ENCODE results near the gene TBC1D14. TPM values are rescaled to one million over a fixed set of nuclear protein-coding genes. Genes with fewer than 3 reads are reported as not detected.

Gene TBC1D14
- polyA plus RNA-seq, 3 donors = 36.3 to 44.7 (median 39.3) TPM

GRCh38 chr4:7023486-7023885, 113.9 kb downstream of the TBC1D14 start:
- Mint-ChIP-seq H3K27ac (peak overlapping the region in 1 of 7 donors; percentile 70), H3K27me3 (ENCODE audit: low read depth in 3 of 3) (peaks cover 0 to 1% (median 0%) of the 10 kb centered on the region in 3 donors), H3K4me1 (no peaks in the 10 kb centered on the region), H3K4me3 (no peak overlapping the region), H3K9me3 (no peaks in the 10 kb centered on the region), H3K36me3 (peaks cover 83 to 91% of the 10 kb centered on the region in 2 donors)
- 98% methylated on average over 11 of the region's 16 CpGs for WGBS (ENCODE audit: insufficient coverage)
- TF ChIP-seq, protein P1, sequence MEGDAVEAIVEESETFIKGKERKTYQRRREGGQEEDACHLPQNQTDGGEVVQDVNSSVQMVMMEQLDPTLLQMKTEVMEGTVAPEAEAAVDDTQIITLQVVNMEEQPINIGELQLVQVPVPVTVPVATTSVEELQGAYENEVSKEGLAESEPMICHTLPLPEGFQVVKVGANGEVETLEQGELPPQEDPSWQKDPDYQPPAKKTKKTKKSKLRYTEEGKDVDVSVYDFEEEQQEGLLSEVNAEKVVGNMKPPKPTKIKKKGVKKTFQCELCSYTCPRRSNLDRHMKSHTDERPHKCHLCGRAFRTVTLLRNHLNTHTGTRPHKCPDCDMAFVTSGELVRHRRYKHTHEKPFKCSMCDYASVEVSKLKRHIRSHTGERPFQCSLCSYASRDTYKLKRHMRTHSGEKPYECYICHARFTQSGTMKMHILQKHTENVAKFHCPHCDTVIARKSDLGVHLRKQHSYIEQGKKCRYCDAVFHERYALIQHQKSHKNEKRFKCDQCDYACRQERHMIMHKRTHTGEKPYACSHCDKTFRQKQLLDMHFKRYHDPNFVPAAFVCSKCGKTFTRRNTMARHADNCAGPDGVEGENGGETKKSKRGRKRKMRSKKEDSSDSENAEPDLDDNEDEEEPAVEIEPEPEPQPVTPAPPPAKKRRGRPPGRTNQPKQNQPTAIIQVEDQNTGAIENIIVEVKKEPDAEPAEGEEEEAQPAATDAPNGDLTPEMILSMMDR (IDR thresholded peaks at IDR 0.05) = no peak
- intact Hi-C loops (cut with micrococcal nuclease) = no loop called here
- H3K4me3 ChIP-seq (replicated peaks in 1 of 3; ENCODE audit: low read depth in 2 of 3, low read length in 3 of 3) = no peak overlapping the region
- H3K9me3 ChIP-seq (replicated peaks in 1 of 2; ENCODE audit: control insufficient read depth in 1 of 2, insufficient read depth in 1 of 2, low read length in 2 of 2) = no peaks in the 10 kb centered on the region
- H2AFZ ChIP-seq (ENCODE audit: insufficient read depth, low read depth, low read length, poor library complexity, severe bottlenecking) = no peak overlapping the region
- peaks cover 77% of the 10 kb centered on the region for H4K20me1 ChIP-seq (ENCODE audit: insufficient read depth, low read length)
- peaks cover 74 to 96% of the 10 kb centered on the region in 2 donors for H3K36me3 ChIP-seq (replicated peaks in 1 of 2; ENCODE audit: control insufficient read depth in 1 of 2, insufficient read depth in 2 of 2, low read length in 2 of 2)
- no peak overlapping the region for H3K9ac ChIP-seq (ENCODE audit: insufficient read depth, low read length, poor library complexity, severe bottlenecking)
- peak overlapping the region in 1 of 2 donors; percentile 2 for H3K27ac ChIP-seq (ENCODE audit: low read depth in 1 of 2, low read length in 2 of 2)
- H3K79me2 ChIP-seq (ENCODE audit: insufficient read depth, low read length) = no peaks in the 10 kb centered on the region
- H3K4me1 ChIP-seq (ENCODE audit: control insufficient read depth in 1 of 2, insufficient read depth in 2 of 2, low read length in 2 of 2) = no peaks in the 10 kb centered on the region
- no peak for DNase-seq
- no peak overlapping the region for H3K4me2 ChIP-seq (replicated peaks; ENCODE audit: extremely low read depth, low read length, poor library complexity, severe bottlenecking)
- H3K27me3 ChIP-seq (ENCODE audit: control insufficient read depth in 2 of 2, insufficient read depth in 2 of 2, low read length in 2 of 2) = no peaks in the 10 kb centered on the region

DNA sequence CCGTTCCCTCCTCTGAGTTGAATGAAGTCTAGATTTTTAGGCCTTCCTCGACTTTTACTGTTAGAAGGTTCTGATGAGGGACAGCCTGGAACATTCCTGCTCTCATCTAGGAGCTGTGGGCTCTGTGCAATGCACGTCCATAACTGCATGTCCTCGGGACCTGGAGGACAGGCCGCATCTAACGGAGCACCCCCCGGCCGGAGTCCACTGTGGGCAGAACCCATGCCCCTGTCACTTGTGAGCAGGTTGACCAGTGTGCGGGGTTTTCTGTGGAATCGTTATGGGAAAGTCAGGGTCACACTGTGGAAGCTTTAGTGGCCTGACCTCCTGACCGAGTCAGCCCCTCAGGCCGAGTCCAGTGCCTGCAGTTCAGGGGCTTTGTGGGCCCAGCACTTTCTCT, 114.3 kb downstream of the TBC1D14 start:
- H3K27me3 Mint-ChIP-seq (ENCODE audit: low read depth in 3 of 3) = peaks cover 0 to 1% (median 0%) of the 10 kb centered on the region in 3 donors
- 97% methylated on average over 12 of the region's 12 CpGs for WGBS (ENCODE audit: insufficient coverage)
- H3K27ac Mint-ChIP-seq = peak overlapping the region in 1 of 7 donors; percentile 70
- no peaks in the 10 kb centered on the region for H3K9me3 Mint-ChIP-seq
- Histone ChIP-seq H3K4me2 (replicated peaks; ENCODE audit: extremely low read depth, low read length, poor library complexity, severe bottlenecking) (no peak overlapping the region), H3K4me3 (replicated peaks in 1 of 3; ENCODE audit: low read depth in 2 of 3, low read length in 3 of 3) (no peak overlapping the region), H3K27ac (ENCODE audit: low read depth in 1 of 2, low read length in 2 of 2) (no peak overlapping the region), H2AFZ (ENCODE audit: insufficient read depth, low read depth, low read length, poor library complexity, severe bottlenecking) (no peak overlapping the region), H3K9ac (ENCODE audit: insufficient read depth, low read length, poor library complexity, severe bottlenecking) (no peak overlapping the region), H3K27me3 (ENCODE audit: control insufficient read depth in 2 of 2, insufficient read depth in 2 of 2, low read length in 2 of 2) (no peaks in the 10 kb centered on the region), H3K9me3 (replicated peaks in 1 of 2; ENCODE audit: control insufficient read depth in 1 of 2, insufficient read depth in 1 of 2, low read length in 2 of 2) (no peaks in the 10 kb centered on the region), H3K79me2 (ENCODE audit: insufficient read depth, low read length) (no peaks in the 10 kb centered on the region), H3K36me3 (replicated peaks in 1 of 2; ENCODE audit: control insufficient read depth in 1 of 2, insufficient read depth in 2 of 2, low read length in 2 of 2) (peaks cover 76 to 96% of the 10 kb centered on the region in 2 donors), H3K4me1 (ENCODE audit: control insufficient read depth in 1 of 2, insufficient read depth in 2 of 2, low read length in 2 of 2) (no peaks in the 10 kb centered on the region), H4K20me1 (ENCODE audit: insufficient read depth, low read length) (peaks cover 78% of the 10 kb centered on the region)
- no peak for DNase-seq
- TF ChIP-seq, protein P1 (IDR thresholded peaks at IDR 0.05) = no peak
- intact Hi-C loops (cut with micrococcal nuclease) = no loop called here
- no peaks in the 10 kb centered on the region for H3K4me1 Mint-ChIP-seq
- no peak overlapping the region for H3K4me3 Mint-ChIP-seq
- peaks cover 83 to 91% of the 10 kb centered on the region in 2 donors for H3K36me3 Mint-ChIP-seq

Measured in CD14-positive monocyte (primary cell).